Measurements from ENCODE around the gene ADAMTS17. TPM values are rescaled to one million over a fixed set of nuclear protein-coding genes. Genes with fewer than 3 reads are reported as not detected.

Gene ADAMTS17
- total and polyA plus RNA-seq, 11 donors: 0.30 to 2.4 (median 1.2) TPM

- TF ChIP-seq CTCF (IDR thresholded peaks at IDR 0.05) (no peak), POLR2A (IDR thresholded peaks at IDR 0.05) (no peak)
- Histone ChIP-seq H3K27ac (peak overlapping the region in 6 of 12 donors; percentile 9 to 70 (median 52)), H3K27me3 (no peaks in the 10 kb centered on the region), H3K36me3 (no peaks in the 10 kb centered on the region), H3K4me3 (no peak overlapping the region), H3K4me1 (peaks cover 0 to 26% (median 0%) of the 10 kb centered on the region in 12 donors), H3K9me3 (peaks cover 0 to 13% (median 0%) of the 10 kb centered on the region in 12 donors)
- intact Hi-C loops (cut with DNase I): no loop called here
- peak; percentile 29 to 71 (median 50) for DNase-seq
- peak; percentile 33 to 79 (median 62) for ATAC-seq
- 74 to 86% (median 77%) methylated on average over 10 to 15 of the region's 15 CpGs for WGBS, 4 donors
These were observed 30.6 kb downstream of the ADAMTS17 start for GRCh38 chr15:100311154-100311625.

GRCh38 chr15:100310513-100311153 lies 31.1 kb downstream of the ADAMTS17 start:
- peak overlapping the region in 6 of 12 donors; percentile 9 to 70 (median 52) for H3K27ac ChIP-seq
- no peak overlapping the region for H3K4me3 ChIP-seq
- DNase-seq: no peak

GRCh38 chr15:100310041-100310405 lies 31.8 kb downstream of the ADAMTS17 start:
- peaks cover 0 to 26% (median 0%) of the 10 kb centered on the region in 12 donors for H3K4me1 ChIP-seq
- ATAC-seq (no peak), DNase-seq (no peak)
- intact Hi-C loops (cut with DNase I): no loop called here
- TF ChIP-seq POLR2A (IDR thresholded peaks at IDR 0.05): no peak
- TF ChIP-seq CTCF (IDR thresholded peaks at IDR 0.05): no peak
- H3K27ac ChIP-seq: peak overlapping the region in 1 of 12 donors; percentile 70
- 53 to 73% (median 66%) methylated on average over 8 of the region's 8 CpGs for WGBS, 4 donors
- peaks cover 0 to 13% (median 0%) of the 10 kb centered on the region in 12 donors for H3K9me3 ChIP-seq
- H3K4me3 ChIP-seq: no peak overlapping the region
- H3K27me3 ChIP-seq: no peaks in the 10 kb centered on the region
- no peaks in the 10 kb centered on the region for H3K36me3 ChIP-seq

More at GRCh38 chr15:100310513-100311153, 31.1 kb downstream of the ADAMTS17 start:
- Histone ChIP-seq H3K4me1 (peaks cover 0 to 26% (median 0%) of the 10 kb centered on the region in 12 donors), H3K27me3 (no peaks in the 10 kb centered on the region), H3K36me3 (no peaks in the 10 kb centered on the region), H3K9me3 (peaks cover 0 to 13% (median 0%) of the 10 kb centered on the region in 12 donors)
- WGBS, 4 donors: 57 to 72% (median 68%) methylated on average over 13 to 14 of the region's 14 CpGs
- ATAC-seq: no peak
- intact Hi-C loops (cut with DNase I): no loop called here
- TF ChIP-seq CTCF (IDR thresholded peaks at IDR 0.05) (no peak), POLR2A (IDR thresholded peaks at IDR 0.05) (no peak)

- intact Hi-C loops (cut with DNase I): no loop called here
- H3K27ac ChIP-seq: peak overlapping the region in 5 of 12 donors; percentile 42 to 71 (median 52)
- H3K4me3 ChIP-seq: peak overlapping the region in 1 of 12 donors; percentile 0
- H3K36me3 ChIP-seq: no peaks in the 10 kb centered on the region
- 73 to 80% (median 76%) methylated on average over 20 to 25 of the region's 25 CpGs for WGBS, 4 donors
- no peak for TF ChIP-seq CTCF (IDR thresholded peaks at IDR 0.05)
- no peak for TF ChIP-seq POLR2A (IDR thresholded peaks at IDR 0.05)
- no peak for ATAC-seq
- H3K9me3 ChIP-seq: peaks cover 0 to 13% (median 0%) of the 10 kb centered on the region in 12 donors
- no peak for DNase-seq
- no peaks in the 10 kb centered on the region for H3K27me3 ChIP-seq
- H3K4me1 ChIP-seq: peaks cover 0 to 26% (median 0%) of the 10 kb centered on the region in 12 donors
These were observed 32.4 kb downstream of the ADAMTS17 start for GRCh38 chr15:100309109-100310040.

Measured in heart left ventricle (tissue), 16 donors.